COLO668 (cell line): Measurements from ENCODE around the gene ERBB4.
A peak's percentile ranks its signal among the peaks of the same experiment; 100 is the strongest.
"Not testable (repeated sequence)": the region's sequence is repeated elsewhere in the genome, so short reads cannot be mapped to it uniquely, and the experiment has no call there.

ENCODE experiments used
- DNase-seq: peaks from one replicate; lab custom pipeline; 2025; ENCODE audit not compliant: unreplicated experiment; lab: John Stamatoyannopoulos, UW

Gene ERBB4

GRCh38 chr2:212237350-212238095, 301.1 kb downstream of the ERBB4 start:
- peak; percentile 3 for DNase-seq

GRCh38 chr2:212228743-212229171, 309.8 kb downstream of the ERBB4 start:
- DNase-seq: no peak

- DNase-seq: peak; percentile 33
Measured at GRCh38 chr2:212227755-212228154, 310.8 kb downstream of the ERBB4 start.

DNA sequence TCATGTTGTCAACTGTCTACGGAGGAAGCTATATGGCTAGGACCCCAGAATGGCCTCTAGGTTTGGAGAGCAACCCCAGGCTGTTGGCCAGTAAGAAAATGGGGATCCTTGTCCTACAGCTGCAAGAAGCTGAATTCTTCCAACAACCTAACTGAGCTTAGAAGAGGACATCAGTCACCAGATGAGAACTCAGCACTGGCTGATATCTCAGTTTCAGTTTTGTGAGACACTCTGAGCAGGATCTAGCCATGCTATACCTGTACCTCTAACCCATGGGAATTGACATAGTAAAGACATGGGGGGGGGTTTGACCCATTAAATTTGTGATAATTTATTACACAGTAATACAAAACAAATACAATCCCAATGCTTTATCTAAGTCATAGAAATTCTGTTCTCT, 312.5 kb downstream of the ERBB4 start:
- no peak for DNase-seq

DNA sequence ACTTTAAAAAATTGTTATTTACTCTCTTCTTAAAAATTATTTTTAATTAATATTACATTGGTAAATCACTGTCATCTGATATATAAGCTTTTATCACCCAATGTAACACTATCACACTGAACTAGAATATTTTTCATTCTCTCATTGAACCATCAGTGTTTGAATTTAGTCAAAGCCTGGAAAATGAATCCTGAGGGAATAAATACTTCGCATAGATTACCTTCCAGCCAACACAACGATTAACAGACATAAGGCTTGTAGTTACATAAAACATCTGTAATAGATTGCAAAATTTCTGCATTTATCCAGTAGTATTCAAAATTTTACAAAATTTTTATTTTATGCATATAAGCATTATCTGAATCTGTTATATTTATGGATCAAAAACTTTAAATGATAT, 314.9 kb downstream of the ERBB4 start:
- no peak for DNase-seq

- DNase-seq: no peak
Measured at GRCh38 chr2:212213191-212213590, 325.4 kb downstream of the ERBB4 start.

GRCh38 chr2:212208467-212208866, 330.1 kb downstream of the ERBB4 start:
- DNase-seq: no peak

GRCh38 chr2:212197776-212198175, 340.8 kb downstream of the ERBB4 start:
- no peak for DNase-seq

GRCh38 chr2:212195626-212196025, 343.0 kb downstream of the ERBB4 start:
- DNase-seq: no peak

DNA sequence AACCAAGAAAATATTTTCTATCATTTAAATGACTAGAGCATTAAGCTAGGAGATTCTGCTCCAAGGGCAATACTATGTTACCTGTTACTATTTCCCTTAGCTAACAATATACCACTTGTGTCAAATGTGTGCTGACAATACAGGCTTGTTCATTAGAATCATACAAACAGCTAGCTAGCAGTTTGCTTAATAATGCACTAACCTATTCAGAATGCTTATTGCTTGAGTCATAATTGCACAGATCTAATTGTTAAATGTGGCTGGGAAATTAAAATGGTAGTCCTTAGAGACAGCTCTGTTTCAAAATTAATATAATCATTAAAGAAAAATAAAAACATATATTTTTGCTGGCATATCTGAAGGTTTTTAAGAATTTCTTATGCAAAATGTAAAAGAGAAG, 344.2 kb downstream of the ERBB4 start:
- DNase-seq: no peak

- no peak for DNase-seq
Measured at GRCh38 chr2:212193803-212194202, 344.8 kb downstream of the ERBB4 start.

- DNase-seq: no peak
Measured at GRCh38 chr2:212193056-212193455, 345.5 kb downstream of the ERBB4 start.

DNA sequence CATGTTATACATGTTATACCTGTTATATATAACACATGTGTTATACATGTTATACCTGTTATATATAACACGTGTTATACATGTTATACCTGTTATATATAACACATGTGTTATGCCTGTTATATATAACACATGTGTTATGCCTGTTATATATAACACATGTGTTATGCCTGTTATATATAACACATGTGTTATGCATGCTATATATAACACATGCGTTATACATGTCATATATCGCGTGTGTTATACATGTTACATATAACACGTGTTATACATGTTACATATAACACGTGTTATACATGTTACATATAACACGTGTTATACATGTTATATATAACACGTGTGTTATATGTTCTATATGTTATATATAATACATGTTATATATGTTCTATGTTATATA, 347.2 kb downstream of the ERBB4 start:
- not testable (repeated sequence) for DNase-seq

- DNase-seq: no peak
Measured at GRCh38 chr2:212186166-212186565, 352.4 kb downstream of the ERBB4 start.

GRCh38 chr2:212181646-212182045, 357.0 kb downstream of the ERBB4 start:
- DNase-seq: no peak

DNA sequence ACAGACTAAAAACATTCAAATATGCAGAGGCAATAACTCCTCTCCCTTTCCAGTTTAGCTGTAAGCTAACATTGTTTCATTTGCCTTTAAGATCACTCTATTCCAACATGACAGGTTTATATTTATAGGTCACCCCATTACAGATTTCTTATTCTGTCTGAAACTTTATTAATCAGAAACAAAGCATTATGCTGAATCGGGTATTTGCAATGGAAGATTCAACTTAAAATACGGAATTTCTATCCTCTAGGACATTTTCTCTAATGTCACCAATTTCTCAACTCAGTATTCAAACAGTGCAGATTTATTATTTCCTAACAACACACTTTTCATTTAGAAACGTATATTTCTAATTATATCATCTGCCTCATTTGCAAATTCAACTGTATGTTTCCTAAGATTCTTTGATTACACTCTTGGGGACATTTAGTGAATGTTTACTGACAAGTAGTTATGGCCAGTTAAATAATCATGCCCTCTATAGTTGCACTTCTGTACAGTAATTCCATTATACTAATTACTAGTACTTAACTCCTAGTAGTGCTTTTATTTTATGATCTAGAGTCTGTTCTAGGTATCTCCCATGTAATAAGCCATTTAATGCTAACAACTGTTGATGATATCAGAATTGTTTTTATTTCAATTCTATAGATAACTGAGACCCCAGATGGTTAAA, 358.1 kb downstream of the ERBB4 start:
- DNase-seq: no peak

DNA sequence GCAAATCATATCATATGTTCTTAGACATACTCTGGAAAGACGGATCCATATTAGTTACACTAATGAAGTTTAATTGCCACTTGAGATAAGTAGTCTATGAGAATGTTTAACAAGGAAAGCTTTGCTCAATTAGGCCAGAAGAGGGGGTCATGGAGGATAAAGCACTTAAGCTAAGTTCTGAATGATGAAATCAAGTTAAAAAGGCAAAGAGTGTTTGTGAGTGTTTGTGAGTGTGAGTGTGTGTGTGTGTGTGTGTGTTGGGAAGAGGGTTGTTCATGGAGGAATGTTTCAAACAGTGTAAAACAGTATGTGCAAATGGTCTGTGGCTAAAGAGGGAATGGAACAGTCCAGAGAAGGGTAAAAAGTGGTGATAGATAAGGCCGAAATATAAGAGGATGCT, 360.9 kb downstream of the ERBB4 start:
- no peak for DNase-seq

- no peak for DNase-seq
Measured at GRCh38 chr2:212176151-212176550, 362.5 kb downstream of the ERBB4 start.

GRCh38 chr2:212173756-212174510, 364.7 kb downstream of the ERBB4 start:
- DNase-seq: no peak

DNA sequence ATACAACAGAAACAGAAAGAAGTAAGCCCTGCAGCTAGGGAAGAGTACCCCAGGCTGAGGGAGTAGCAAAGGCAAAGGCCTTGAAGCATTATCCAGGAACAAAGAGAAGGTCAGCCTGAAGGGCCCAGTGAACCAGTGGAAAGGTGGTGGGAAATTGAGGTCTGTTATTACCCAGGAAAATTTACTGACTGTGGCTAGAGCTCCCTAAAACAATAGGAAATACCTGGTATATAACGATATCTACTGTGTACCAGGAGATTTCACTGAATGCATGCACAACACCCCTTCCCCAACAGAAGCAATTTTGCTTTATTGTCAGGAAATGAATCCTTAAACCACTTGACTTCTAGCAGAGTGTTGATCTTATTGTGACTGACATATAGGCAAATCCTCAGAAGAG, 365.3 kb downstream of the ERBB4 start:
- no peak for DNase-seq

DNA sequence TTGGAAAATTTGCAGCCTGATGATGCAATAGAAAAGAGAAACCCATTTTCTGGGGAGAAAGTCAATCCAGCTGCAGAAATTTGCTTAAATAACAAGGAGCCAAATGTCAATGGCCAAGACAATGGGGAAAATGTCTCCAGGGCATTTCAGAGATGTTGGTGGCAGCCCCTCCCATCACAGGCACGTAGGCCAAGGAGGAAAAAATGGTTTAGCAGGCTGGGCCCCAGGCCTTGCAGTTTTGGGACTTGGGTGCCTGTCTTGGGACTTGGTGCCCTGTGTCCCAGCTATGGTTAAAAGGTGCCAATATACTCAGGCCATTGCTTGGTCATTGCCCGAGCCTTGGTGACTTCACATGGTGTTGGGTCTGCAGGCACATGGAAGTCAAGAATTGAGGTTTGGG, 368.2 kb downstream of the ERBB4 start:
- DNase-seq: no peak

GRCh38 chr2:212158081-212158480, 380.5 kb downstream of the ERBB4 start:
- no peak for DNase-seq
